ENCODE measurements around the gene SPATA9. TPM values are rescaled to one million over a fixed set of nuclear protein-coding genes. Genes with fewer than 3 reads are reported as not detected.

The SPATA9 gene
- 0.15 TPM for total RNA-seq (2021; ENCODE audit: unreplicated experiment)
- polyA plus RNA-seq (2012; ENCODE audit: insufficient read length), result 0.12 TPM
- Bru-seq, nascent RNA, result percentile 33 among the genes with signal in this experiment
- BruChase-seq, experiment 1, labeled RNA remaining after a 2-hour chase, result percentile 38 among the genes with signal in this experiment
- BruChase-seq, experiment 2, labeled RNA remaining after a 6-hour chase, result percentile 28 among the genes with signal in this experiment
- long read RNA-seq, result 0 reads

- Histone ChIP-seq H3K27ac (ENCODE audit: low read length) (no peak within 1 kb of the TSS), H3K27me3 (ENCODE audit: control insufficient read depth, insufficient read depth, low read length) (no peaks in the 10 kb centered on the region), H3K36me3 (ENCODE audit: control insufficient read depth, insufficient read depth, low read length) (no peaks in the 10 kb centered on the region), H3K4me3 (ENCODE audit: low read depth in 2 of 2, low read length in 2 of 2) (no peak within 1 kb of the TSS), H3K4me1 (ENCODE audit: control insufficient read depth, insufficient read depth, low read length) (no peaks in the 10 kb centered on the region), H3K9me3 (ENCODE audit: control insufficient read depth, insufficient read depth, low read depth, low read length) (no peaks in the 10 kb centered on the region)
- in situ Hi-C loops (cut with HindIII; ENCODE audit: low pct_unique_long_range_greater_than_20kb, low sequenced_read_pairs), result no loop called here
- DNase-seq (ENCODE audit: low read depth, low spot score) (no peak), ATAC-seq (no peak)
- no TSS peak for BruUV-seq (replicated peaks)
- CTCF ChIA-PET, result no interaction called here
- TF ChIP-seq POLR2AphosphoS5 (IDR thresholded peaks at IDR 0.05; ENCODE audit: low read depth, low read length), result no peak
- TF ChIP-seq CTCF (IDR thresholded peaks at IDR 0.05), result no peak
- no peak for TF ChIP-seq TCF7L2 (IDR thresholded peaks at IDR 0.05; ENCODE audit: low read depth, low read length)
- TF ChIP-seq SIN3A (IDR thresholded peaks at IDR 0.05; ENCODE audit: borderline replicate concordance, insufficient read depth, low read depth, low read length), result no peak
- TF ChIP-seq REST (IDR thresholded peaks at IDR 0.05; ENCODE audit: insufficient read depth in 1 of 2, low read depth in 2 of 2, low read length in 1 of 2), result no peak
- POLR2A ChIA-PET, result no interaction called here
- intact Hi-C loops (cut with micrococcal nuclease; ENCODE audit: unreplicated experiment), result no loop called here
Observed at GRCh38 chr5:95682891-95683290, at the start of gene SPATA9. SPATA9 (minus strand) TSS chr5:95682991; CDS start chr5:95682854, 137 bp downstream.

- Histone ChIP-seq H3K4me1 (ENCODE audit: control insufficient read depth, insufficient read depth, low read length) (peaks cover 55% of the 10 kb centered on the region), H3K4me3 (ENCODE audit: low read depth in 2 of 2, low read length in 2 of 2) (peak overlapping the region; percentile 92 to 95), H3K27me3 (ENCODE audit: control insufficient read depth, insufficient read depth, low read length) (no peaks in the 10 kb centered on the region), H3K9me3 (ENCODE audit: control insufficient read depth, insufficient read depth, low read depth, low read length) (no peaks in the 10 kb centered on the region), H3K36me3 (ENCODE audit: control insufficient read depth, insufficient read depth, low read length) (peaks cover 2% of the 10 kb centered on the region; the same call in 1 of the 2 replicates), H3K27ac (ENCODE audit: low read length) (peak overlapping the region; percentile 96)
- TF ChIP-seq TCF7L2 (IDR thresholded peaks at IDR 0.05; ENCODE audit: low read depth, low read length) (no peak), REST (IDR thresholded peaks at IDR 0.05; ENCODE audit: insufficient read depth in 1 of 2, low read depth in 2 of 2, low read length in 1 of 2) (no peak), SIN3A (IDR thresholded peaks at IDR 0.05; ENCODE audit: borderline replicate concordance, insufficient read depth, low read depth, low read length) (no peak; the same call in 1 of the 2 replicates), CTCF (IDR thresholded peaks at IDR 0.05) (no peak), POLR2AphosphoS5 (IDR thresholded peaks at IDR 0.05; ENCODE audit: low read depth, low read length) (no peak)
- ChIA-PET POLR2A (interaction anchor here (0.6 to 0.7 kb wide), 2 partner anchors 25 to 34 kb away, joined by 3 read pairs; no protein-coding TSS in a partner anchor), CTCF (interaction anchor here (1.1 kb wide), 1 partner anchor 58 kb away, joined by 3 read pairs; no protein-coding TSS in a partner anchor)
- intact Hi-C loops (cut with micrococcal nuclease; ENCODE audit: unreplicated experiment), result loop anchor here (5.0 kb wide), 2 partner anchors 70 to 85 kb away; partner anchors contain the start of gene RFESD
- no TSS peak for BruUV-seq (replicated peaks)
- peak; percentile 54 for ATAC-seq
- in situ Hi-C loops (cut with HindIII; ENCODE audit: low pct_unique_long_range_greater_than_20kb, low sequenced_read_pairs), result no loop called here
- no peak for DNase-seq (ENCODE audit: low read depth, low spot score)
Observed at GRCh38 chr5:95731571-95732554, 49.1 kb upstream of the SPATA9 start.
